Measurements from ENCODE around the gene PRMT7.
A peak's percentile ranks its signal among the peaks of the same experiment; 100 is the strongest.

The PRMT7 gene

DNA sequence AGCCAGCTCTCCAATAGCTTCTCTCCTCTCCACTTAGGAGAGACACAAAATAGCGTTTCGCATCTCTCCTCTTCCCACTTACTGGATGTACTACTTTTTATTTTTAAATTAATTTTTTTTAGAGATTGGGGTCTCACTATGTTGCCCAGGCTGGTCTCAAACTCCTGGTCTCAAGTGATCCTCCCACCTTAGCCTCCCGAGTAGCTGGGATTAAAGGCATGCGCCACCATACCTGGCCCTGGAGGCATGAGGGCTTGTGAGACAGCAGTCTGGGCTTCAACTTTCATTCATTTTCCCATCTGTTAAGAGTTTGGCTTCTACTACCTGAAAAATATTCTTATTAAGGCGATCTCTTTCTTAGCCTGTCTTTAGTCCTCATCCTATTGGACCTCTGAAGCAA is 18.4 kb upstream of the PRMT7 start:
- no peak overlapping the region for H3K27ac ChIP-seq (ENCODE audit: low read depth, low read length)
- H3K27me3 ChIP-seq (ENCODE audit: control insufficient read depth, insufficient read depth, low read length) = no peaks in the 10 kb centered on the region
- no peaks in the 10 kb centered on the region for H3K9me3 ChIP-seq (ENCODE audit: control insufficient read depth, insufficient read depth, low read length)
- peaks cover 52% of the 10 kb centered on the region for H3K36me3 ChIP-seq (ENCODE audit: control insufficient read depth, insufficient read depth, low read length)
- no peak overlapping the region for H3K4me3 ChIP-seq (ENCODE audit: low read depth, low read length)
- no peak overlapping the region for H3K9ac ChIP-seq (ENCODE audit: low read depth, low read length)
- no peaks in the 10 kb centered on the region; the same call in 1 of the 2 replicates for H3K4me1 ChIP-seq (ENCODE audit: control insufficient read depth, insufficient read depth, low read length)

GRCh38 chr16:68296291-68296690 is 14.5 kb upstream of the PRMT7 start:
- Histone ChIP-seq H3K9ac (ENCODE audit: low read depth, low read length) (no peak overlapping the region), H3K4me3 (ENCODE audit: low read depth, low read length) (no peak overlapping the region)

GRCh38 chr16:68296693-68297092 is 14.1 kb upstream of the PRMT7 start:
- no peak overlapping the region for H3K9ac ChIP-seq (ENCODE audit: low read depth, low read length)
- no peaks in the 10 kb centered on the region for H3K27me3 ChIP-seq (ENCODE audit: control insufficient read depth, insufficient read depth, low read length)
- H3K27ac ChIP-seq (ENCODE audit: low read depth, low read length) = no peak overlapping the region
- H3K4me3 ChIP-seq (ENCODE audit: low read depth, low read length) = no peak overlapping the region
- H3K36me3 ChIP-seq (ENCODE audit: control insufficient read depth, insufficient read depth, low read length) = peaks cover 71% of the 10 kb centered on the region
- H3K4me1 ChIP-seq (ENCODE audit: control insufficient read depth, insufficient read depth, low read length) = no peaks in the 10 kb centered on the region
- no peaks in the 10 kb centered on the region for H3K9me3 ChIP-seq (ENCODE audit: control insufficient read depth, insufficient read depth, low read length)

More at GRCh38 chr16:68296291-68296690, 14.5 kb upstream of the PRMT7 start:
- Histone ChIP-seq H3K9me3 (ENCODE audit: control insufficient read depth, insufficient read depth, low read length) (no peaks in the 10 kb centered on the region), H3K27me3 (ENCODE audit: control insufficient read depth, insufficient read depth, low read length) (no peaks in the 10 kb centered on the region), H3K27ac (ENCODE audit: low read depth, low read length) (no peak overlapping the region), H3K4me1 (ENCODE audit: control insufficient read depth, insufficient read depth, low read length) (no peaks in the 10 kb centered on the region), H3K36me3 (ENCODE audit: control insufficient read depth, insufficient read depth, low read length) (peaks cover 71% of the 10 kb centered on the region)

GRCh38 chr16:68297908-68298307 is 12.9 kb upstream of the PRMT7 start:
- Histone ChIP-seq H3K9ac (ENCODE audit: low read depth, low read length) (no peak overlapping the region), H3K9me3 (ENCODE audit: control insufficient read depth, insufficient read depth, low read length) (no peaks in the 10 kb centered on the region), H3K4me3 (ENCODE audit: low read depth, low read length) (no peak overlapping the region), H3K27ac (ENCODE audit: low read depth, low read length) (no peak overlapping the region), H3K4me1 (ENCODE audit: control insufficient read depth, insufficient read depth, low read length) (no peaks in the 10 kb centered on the region), H3K36me3 (ENCODE audit: control insufficient read depth, insufficient read depth, low read length) (peaks cover 77% of the 10 kb centered on the region), H3K27me3 (ENCODE audit: control insufficient read depth, insufficient read depth, low read length) (no peaks in the 10 kb centered on the region)

DNA sequence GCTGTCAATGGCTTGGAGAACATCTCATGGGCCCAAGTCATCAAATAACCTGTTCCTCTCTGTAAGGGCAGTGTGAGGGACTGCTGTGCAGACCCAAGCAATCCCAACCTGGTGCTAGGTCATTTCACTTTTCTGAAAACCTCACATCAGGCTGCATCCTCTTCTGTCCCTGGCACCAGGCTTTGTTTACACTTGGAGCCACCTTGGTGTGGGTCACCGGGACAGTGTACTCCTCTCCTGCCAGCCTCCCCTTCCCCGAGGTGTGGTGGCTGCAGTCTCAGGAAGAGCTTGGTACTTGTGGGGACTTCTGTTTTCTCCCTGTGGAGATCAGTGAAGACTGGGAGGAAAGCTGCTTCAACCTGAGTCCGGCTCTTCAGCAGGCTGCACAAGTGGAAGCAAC is 12.5 kb upstream of the PRMT7 start:
- H3K27me3 ChIP-seq (ENCODE audit: control insufficient read depth, insufficient read depth, low read length) = no peaks in the 10 kb centered on the region
- peaks cover 79% of the 10 kb centered on the region for H3K36me3 ChIP-seq (ENCODE audit: control insufficient read depth, insufficient read depth, low read length)
- no peak overlapping the region for H3K9ac ChIP-seq (ENCODE audit: low read depth, low read length)
- no peak overlapping the region for H3K27ac ChIP-seq (ENCODE audit: low read depth, low read length)
- no peaks in the 10 kb centered on the region for H3K4me1 ChIP-seq (ENCODE audit: control insufficient read depth, insufficient read depth, low read length)
- H3K4me3 ChIP-seq (ENCODE audit: low read depth, low read length) = no peak overlapping the region
- no peaks in the 10 kb centered on the region for H3K9me3 ChIP-seq (ENCODE audit: control insufficient read depth, insufficient read depth, low read length)

DNA sequence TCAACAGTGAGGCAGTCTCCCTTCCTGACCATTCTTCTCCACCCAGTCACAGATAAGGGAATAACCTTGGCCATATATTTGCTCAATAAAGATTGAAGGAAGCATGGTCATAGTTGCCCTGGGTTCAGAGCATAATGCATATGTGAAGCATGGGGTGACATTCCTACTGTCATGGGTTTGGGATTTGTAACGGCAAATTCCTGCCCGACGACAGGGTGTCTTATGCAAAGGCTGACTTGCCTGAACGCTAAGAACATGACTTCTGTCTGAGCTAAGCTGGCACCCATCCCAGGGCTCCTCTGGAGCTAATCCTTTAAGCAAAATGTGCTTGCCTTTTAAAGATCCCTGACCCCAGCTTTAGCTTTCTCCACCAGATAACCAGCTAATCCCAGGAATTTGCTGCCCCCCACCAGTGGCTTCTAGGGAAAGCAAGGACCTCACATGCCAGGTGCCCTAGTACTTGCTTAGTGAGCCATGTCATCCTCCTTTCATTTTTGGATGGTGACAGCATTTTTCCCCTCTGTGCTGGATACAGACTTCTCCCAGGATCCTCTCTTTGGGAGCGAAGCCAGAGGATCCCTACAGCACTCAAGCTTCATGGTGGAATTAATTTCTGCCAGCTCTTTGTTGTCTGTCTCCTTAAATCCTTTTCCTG is 11.8 kb upstream of the PRMT7 start:
- H3K27ac ChIP-seq (ENCODE audit: low read depth, low read length) = no peak overlapping the region
- no peaks in the 10 kb centered on the region for H3K9me3 ChIP-seq (ENCODE audit: control insufficient read depth, insufficient read depth, low read length)
- no peak overlapping the region for H3K4me3 ChIP-seq (ENCODE audit: low read depth, low read length)
- H3K9ac ChIP-seq (ENCODE audit: low read depth, low read length) = no peak overlapping the region
- no peaks in the 10 kb centered on the region for H3K27me3 ChIP-seq (ENCODE audit: control insufficient read depth, insufficient read depth, low read length)
- H3K36me3 ChIP-seq (ENCODE audit: control insufficient read depth, insufficient read depth, low read length) = peaks cover 86% of the 10 kb centered on the region
- no peaks in the 10 kb centered on the region for H3K4me1 ChIP-seq (ENCODE audit: control insufficient read depth, insufficient read depth, low read length)

DNA sequence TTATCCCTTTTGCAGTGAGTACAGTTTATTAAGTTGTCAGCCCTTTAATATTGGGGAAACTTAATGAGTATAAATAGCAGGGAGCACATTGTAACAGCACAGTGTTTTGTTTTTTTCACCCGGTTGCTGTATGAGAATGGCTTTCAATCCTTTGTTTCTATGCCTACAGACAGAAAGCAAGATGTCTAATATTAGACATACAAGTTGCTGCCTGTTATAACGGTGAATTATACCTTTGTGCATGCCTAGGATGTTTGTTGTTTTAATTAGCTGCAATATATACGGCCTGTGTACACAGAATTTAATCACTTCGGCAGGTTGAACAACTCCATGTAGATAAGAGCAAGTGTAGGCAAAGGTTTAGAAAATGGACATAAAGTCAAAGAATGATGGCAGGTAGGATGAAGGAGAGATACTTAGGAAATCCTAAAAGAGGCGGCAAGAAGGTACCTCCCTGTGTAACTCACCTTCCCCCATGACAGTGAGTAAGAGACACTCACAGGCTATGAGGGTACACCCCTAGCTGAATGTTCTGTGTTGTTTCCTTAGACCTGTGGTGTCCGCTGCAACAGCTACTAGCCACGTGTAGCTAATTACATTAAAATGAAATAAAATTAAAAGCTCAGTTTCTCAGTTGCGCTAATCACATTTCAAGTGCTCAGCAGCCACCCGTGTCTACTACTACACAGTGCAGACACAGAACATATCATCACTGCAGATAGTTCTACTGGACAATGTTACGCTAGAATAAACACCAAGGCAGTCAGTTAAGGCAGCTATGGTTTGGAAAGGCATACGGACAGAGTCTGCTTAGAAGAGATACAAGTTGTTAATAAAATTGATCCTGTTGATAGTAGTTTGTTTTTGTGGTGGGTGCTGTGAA is 11.0 kb upstream of the PRMT7 start:
- no peak overlapping the region for H3K27ac ChIP-seq (ENCODE audit: low read depth, low read length)
- H3K4me1 ChIP-seq (ENCODE audit: control insufficient read depth, insufficient read depth, low read length) = no peaks in the 10 kb centered on the region
- H3K9ac ChIP-seq (ENCODE audit: low read depth, low read length) = no peak overlapping the region
- H3K4me3 ChIP-seq (ENCODE audit: low read depth, low read length) = no peak overlapping the region
- no peaks in the 10 kb centered on the region for H3K27me3 ChIP-seq (ENCODE audit: control insufficient read depth, insufficient read depth, low read length)
- H3K36me3 ChIP-seq (ENCODE audit: control insufficient read depth, insufficient read depth, low read length) = peaks cover 88% of the 10 kb centered on the region
- H3K9me3 ChIP-seq (ENCODE audit: control insufficient read depth, insufficient read depth, low read length) = no peaks in the 10 kb centered on the region

DNA sequence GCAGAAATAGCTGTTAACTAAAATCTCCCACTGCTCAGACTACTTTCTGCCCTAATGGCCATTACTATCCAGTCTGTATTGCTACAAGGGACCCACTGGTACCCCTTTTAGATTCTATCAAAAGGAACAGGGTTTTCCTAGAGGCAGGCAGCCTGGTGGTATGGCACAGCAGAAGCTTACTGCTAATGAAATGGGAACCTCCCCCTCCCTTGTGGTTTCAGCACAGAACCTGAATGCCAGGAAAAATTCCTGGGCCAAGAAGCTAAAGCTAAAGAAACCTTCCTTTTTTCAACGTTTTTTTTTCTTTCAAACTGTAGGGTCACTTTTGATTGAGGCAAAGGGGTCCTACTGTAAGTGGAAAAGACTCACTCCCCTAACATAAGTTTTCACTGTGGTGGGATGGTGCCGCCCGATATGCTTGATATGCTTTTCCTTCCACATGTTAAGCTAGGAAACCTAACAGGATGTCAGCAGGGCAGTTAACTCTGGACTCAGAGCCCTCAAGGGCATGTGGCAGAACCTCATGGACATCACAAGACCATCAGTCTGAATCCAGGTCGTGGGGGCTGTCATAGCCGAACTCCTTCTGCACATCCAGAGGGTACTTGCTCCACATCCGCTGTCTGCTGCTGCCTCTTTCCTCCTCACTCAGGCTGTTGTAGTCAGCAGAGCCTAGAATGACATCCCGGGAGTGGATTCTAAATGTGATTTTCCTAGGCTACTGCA is 9.9 kb upstream of the PRMT7 start:
- Histone ChIP-seq H3K4me3 (ENCODE audit: low read depth, low read length) (no peak overlapping the region), H3K9me3 (ENCODE audit: control insufficient read depth, insufficient read depth, low read length) (no peaks in the 10 kb centered on the region), H3K27ac (ENCODE audit: low read depth, low read length) (no peak overlapping the region), H3K27me3 (ENCODE audit: control insufficient read depth, insufficient read depth, low read length) (no peaks in the 10 kb centered on the region), H3K36me3 (ENCODE audit: control insufficient read depth, insufficient read depth, low read length) (peaks cover 88% of the 10 kb centered on the region), H3K4me1 (ENCODE audit: control insufficient read depth, insufficient read depth, low read length) (no peaks in the 10 kb centered on the region), H3K9ac (ENCODE audit: low read depth, low read length) (no peak overlapping the region)

- Histone ChIP-seq H3K36me3 (ENCODE audit: control insufficient read depth, insufficient read depth, low read length) (peaks cover 68% of the 10 kb centered on the region), H3K27ac (ENCODE audit: low read depth, low read length) (no peak overlapping the region), H3K9ac (ENCODE audit: low read depth, low read length) (no peak overlapping the region)
Measured at GRCh38 chr16:68306633-68307032, 4.2 kb upstream of the PRMT7 start.

DNA sequence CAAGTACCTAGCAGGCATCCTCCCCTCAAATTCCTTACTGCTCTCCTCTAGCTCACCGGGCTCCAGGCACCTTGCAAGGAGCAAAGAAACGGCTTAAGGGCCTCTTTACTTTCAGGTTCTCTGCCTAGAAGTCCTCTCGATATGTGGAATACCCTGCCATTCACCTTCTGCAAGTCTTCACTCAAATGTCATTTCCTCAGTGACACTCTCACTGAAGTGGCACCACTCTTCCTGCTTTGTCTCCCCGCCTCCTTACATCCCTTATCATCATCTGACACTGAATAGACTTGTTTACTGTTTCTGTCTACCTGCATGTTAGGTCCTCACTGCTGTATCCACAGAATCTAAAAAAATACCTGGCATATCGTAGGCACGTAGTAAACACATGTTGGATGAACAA is 1.0 kb upstream of the PRMT7 start:
- Histone ChIP-seq H3K36me3 (ENCODE audit: control insufficient read depth, insufficient read depth, low read length) (peaks cover 52% of the 10 kb centered on the region), H3K27ac (ENCODE audit: low read depth, low read length) (peak overlapping the region; percentile 87), H3K9ac (ENCODE audit: low read depth, low read length) (peak overlapping the region; percentile 87), H3K27me3 (ENCODE audit: control insufficient read depth, insufficient read depth, low read length) (no peaks in the 10 kb centered on the region), H3K4me3 (ENCODE audit: low read depth, low read length) (peak overlapping the region; percentile 97), H3K4me1 (ENCODE audit: control insufficient read depth, insufficient read depth, low read length) (peaks cover 9% of the 10 kb centered on the region), H3K9me3 (ENCODE audit: control insufficient read depth, insufficient read depth, low read length) (no peaks in the 10 kb centered on the region)

More at GRCh38 chr16:68306633-68307032, 4.2 kb upstream of the PRMT7 start:
- Histone ChIP-seq H3K4me1 (ENCODE audit: control insufficient read depth, insufficient read depth, low read length) (peaks cover 7% of the 10 kb centered on the region), H3K4me3 (ENCODE audit: low read depth, low read length) (no peak overlapping the region), H3K27me3 (ENCODE audit: control insufficient read depth, insufficient read depth, low read length) (no peaks in the 10 kb centered on the region), H3K9me3 (ENCODE audit: control insufficient read depth, insufficient read depth, low read length) (no peaks in the 10 kb centered on the region)

- Histone ChIP-seq H3K9me3 (ENCODE audit: control insufficient read depth, insufficient read depth, low read length) (no peaks in the 10 kb centered on the region), H3K4me3 (ENCODE audit: low read depth, low read length) (peak overlapping the region; percentile 97), H3K27me3 (ENCODE audit: control insufficient read depth, insufficient read depth, low read length) (no peaks in the 10 kb centered on the region), H3K4me1 (ENCODE audit: control insufficient read depth, insufficient read depth, low read length) (peaks cover 11% of the 10 kb centered on the region), H3K36me3 (ENCODE audit: control insufficient read depth, insufficient read depth, low read length) (peaks cover 50% of the 10 kb centered on the region), H3K9ac (ENCODE audit: low read depth, low read length) (peak overlapping the region; percentile 87), H3K27ac (ENCODE audit: low read depth, low read length) (peak overlapping the region; percentile 87)
Measured at GRCh38 chr16:68310437-68310773, 414 bp upstream of the PRMT7 start.
